ENCODE results near the gene CYB5R4.

- no peak for TF ChIP-seq SP1 (CRISPR knock-in tag; conservative IDR thresholded peaks at IDR 0.05)
- TF ChIP-seq GABPB1 (CRISPR knock-in tag; IDR thresholded peaks at IDR 0.05) = no peak
- no peak for TF ChIP-seq TP53 (CRISPR knock-in tag; IDR thresholded peaks at IDR 0.05)
- TF ChIP-seq, protein P1, sequence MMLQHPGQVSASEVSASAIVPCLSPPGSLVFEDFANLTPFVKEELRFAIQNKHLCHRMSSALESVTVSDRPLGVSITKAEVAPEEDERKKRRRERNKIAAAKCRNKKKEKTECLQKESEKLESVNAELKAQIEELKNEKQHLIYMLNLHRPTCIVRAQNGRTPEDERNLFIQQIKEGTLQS (CRISPR knock-in tag; conservative IDR thresholded peaks at IDR 0.05) = no peak
- TF ChIP-seq, protein P2, sequence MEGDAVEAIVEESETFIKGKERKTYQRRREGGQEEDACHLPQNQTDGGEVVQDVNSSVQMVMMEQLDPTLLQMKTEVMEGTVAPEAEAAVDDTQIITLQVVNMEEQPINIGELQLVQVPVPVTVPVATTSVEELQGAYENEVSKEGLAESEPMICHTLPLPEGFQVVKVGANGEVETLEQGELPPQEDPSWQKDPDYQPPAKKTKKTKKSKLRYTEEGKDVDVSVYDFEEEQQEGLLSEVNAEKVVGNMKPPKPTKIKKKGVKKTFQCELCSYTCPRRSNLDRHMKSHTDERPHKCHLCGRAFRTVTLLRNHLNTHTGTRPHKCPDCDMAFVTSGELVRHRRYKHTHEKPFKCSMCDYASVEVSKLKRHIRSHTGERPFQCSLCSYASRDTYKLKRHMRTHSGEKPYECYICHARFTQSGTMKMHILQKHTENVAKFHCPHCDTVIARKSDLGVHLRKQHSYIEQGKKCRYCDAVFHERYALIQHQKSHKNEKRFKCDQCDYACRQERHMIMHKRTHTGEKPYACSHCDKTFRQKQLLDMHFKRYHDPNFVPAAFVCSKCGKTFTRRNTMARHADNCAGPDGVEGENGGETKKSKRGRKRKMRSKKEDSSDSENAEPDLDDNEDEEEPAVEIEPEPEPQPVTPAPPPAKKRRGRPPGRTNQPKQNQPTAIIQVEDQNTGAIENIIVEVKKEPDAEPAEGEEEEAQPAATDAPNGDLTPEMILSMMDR (IDR thresholded peaks at IDR 0.05) = no peak
- TF ChIP-seq ESRRA (CRISPR knock-in tag; IDR thresholded peaks at IDR 0.05; ENCODE audit: borderline replicate concordance) = no peak
- no peak for TF ChIP-seq FOXK1 (CRISPR knock-in tag; IDR thresholded peaks at IDR 0.05)
- no peak for TF ChIP-seq MAX (CRISPR knock-in tag; IDR thresholded peaks at IDR 0.05)
- TF ChIP-seq, protein P3, sequence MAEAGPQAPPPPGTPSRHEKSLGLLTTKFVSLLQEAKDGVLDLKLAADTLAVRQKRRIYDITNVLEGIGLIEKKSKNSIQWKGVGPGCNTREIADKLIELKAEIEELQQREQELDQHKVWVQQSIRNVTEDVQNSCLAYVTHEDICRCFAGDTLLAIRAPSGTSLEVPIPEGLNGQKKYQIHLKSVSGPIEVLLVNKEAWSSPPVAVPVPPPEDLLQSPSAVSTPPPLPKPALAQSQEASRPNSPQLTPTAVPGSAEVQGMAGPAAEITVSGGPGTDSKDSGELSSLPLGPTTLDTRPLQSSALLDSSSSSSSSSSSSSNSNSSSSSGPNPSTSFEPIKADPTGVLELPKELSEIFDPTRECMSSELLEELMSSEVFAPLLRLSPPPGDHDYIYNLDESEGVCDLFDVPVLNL (CRISPR knock-in tag; IDR thresholded peaks at IDR 0.05; ENCODE audit: borderline replicate concordance, low read depth) = no peak
- TF ChIP-seq, protein P4, sequence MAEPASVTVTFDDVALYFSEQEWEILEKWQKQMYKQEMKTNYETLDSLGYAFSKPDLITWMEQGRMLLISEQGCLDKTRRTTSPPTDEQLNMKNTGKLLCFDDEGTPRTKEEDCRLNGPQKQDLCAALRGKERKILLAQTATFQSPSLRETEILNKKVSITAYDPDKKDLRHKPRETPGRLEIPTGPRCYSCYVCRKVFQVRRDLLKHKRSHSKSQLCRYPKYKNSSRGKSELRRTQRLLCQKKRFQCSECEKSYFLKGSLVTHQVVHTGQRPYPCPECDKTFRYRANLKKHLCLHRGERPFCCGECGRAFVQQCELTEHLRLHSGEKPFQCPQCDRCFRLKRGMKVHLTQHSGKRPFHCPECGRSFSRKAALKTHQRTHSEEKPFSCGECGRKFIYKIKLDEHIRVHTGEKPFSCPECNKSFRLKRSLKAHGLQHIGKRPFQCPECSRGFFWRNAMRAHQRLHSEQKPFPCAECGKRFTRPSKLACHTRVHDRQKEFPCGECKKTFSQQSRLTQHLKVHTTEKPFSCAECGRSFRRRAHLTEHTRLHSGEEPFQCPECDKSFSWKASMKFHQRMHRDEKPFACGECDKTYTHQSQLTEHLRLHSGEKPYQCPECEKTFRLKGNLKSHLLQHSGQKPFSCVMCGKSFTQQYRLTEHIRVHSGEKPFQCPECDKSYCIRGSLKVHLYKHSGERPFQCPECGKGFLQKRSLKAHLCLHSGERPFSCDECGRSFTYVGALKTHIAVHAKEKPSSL (CRISPR knock-in tag; conservative IDR thresholded peaks at IDR 0.05) = no peak
- no peak for TF ChIP-seq MXD4 (CRISPR knock-in tag; IDR thresholded peaks at IDR 0.05; ENCODE audit: borderline replicate concordance)
- TF ChIP-seq ZNF138 (CRISPR knock-in tag; conservative IDR thresholded peaks at IDR 0.05) = no peak
- TF ChIP-seq, protein P5, sequence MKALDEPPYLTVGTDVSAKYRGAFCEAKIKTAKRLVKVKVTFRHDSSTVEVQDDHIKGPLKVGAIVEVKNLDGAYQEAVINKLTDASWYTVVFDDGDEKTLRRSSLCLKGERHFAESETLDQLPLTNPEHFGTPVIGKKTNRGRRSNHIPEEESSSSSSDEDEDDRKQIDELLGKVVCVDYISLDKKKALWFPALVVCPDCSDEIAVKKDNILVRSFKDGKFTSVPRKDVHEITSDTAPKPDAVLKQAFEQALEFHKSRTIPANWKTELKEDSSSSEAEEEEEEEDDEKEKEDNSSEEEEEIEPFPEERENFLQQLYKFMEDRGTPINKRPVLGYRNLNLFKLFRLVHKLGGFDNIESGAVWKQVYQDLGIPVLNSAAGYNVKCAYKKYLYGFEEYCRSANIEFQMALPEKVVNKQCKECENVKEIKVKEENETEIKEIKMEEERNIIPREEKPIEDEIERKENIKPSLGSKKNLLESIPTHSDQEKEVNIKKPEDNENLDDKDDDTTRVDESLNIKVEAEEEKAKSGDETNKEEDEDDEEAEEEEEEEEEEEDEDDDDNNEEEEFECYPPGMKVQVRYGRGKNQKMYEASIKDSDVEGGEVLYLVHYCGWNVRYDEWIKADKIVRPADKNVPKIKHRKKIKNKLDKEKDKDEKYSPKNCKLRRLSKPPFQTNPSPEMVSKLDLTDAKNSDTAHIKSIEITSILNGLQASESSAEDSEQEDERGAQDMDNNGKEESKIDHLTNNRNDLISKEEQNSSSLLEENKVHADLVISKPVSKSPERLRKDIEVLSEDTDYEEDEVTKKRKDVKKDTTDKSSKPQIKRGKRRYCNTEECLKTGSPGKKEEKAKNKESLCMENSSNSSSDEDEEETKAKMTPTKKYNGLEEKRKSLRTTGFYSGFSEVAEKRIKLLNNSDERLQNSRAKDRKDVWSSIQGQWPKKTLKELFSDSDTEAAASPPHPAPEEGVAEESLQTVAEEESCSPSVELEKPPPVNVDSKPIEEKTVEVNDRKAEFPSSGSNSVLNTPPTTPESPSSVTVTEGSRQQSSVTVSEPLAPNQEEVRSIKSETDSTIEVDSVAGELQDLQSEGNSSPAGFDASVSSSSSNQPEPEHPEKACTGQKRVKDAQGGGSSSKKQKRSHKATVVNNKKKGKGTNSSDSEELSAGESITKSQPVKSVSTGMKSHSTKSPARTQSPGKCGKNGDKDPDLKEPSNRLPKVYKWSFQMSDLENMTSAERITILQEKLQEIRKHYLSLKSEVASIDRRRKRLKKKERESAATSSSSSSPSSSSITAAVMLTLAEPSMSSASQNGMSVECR (CRISPR knock-in tag; IDR thresholded peaks at IDR 0.05; ENCODE audit: borderline replicate concordance) = no peak
- TF ChIP-seq, protein P6, sequence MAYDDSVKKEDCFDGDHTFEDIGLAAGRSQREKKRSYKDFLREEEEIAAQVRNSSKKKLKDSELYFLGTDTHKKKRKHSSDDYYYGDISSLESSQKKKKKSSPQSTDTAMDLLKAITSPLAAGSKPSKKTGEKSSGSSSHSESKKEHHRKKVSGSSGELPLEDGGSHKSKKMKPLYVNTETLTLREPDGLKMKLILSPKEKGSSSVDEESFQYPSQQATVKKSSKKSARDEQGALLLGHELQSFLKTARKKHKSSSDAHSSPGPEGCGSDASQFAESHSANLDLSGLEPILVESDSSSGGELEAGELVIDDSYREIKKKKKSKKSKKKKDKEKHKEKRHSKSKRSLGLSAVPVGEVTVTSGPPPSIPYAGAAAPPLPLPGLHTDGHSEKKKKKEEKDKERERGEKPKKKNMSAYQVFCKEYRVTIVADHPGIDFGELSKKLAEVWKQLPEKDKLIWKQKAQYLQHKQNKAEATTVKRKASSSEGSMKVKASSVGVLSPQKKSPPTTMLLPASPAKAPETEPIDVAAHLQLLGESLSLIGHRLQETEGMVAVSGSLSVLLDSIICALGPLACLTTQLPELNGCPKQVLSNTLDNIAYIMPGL (CRISPR knock-in tag; IDR thresholded peaks at IDR 0.05) = no peak
These were observed 117.4 kb downstream of the CYB5R4 start for GRCh38 chr6:83976871-83977270.
